Left lung (tissue), 10 donors: Measurements from ENCODE around the gene EDDM13. TPM values are rescaled to one million over a fixed set of nuclear protein-coding genes. Genes with fewer than 3 reads are reported as not detected.

Experiments
- ATAC-seq: fragments of 200-7000 bp; cut with Tn5 transposase; one replicate; pipeline ENCODE4 v1.9.1; 2020; ENCODE audit warnings: moderate library complexity
- DNase-seq, 4 donors: peaks; one replicate each; pipeline ENCODE4 v3.0.0-alpha.2; 2013 to 2020
- H3K27ac ChIP-seq, 2 donors: fragments of 200-600 bp; sonication (generic) in 1 of 2; one replicate each; pipeline versions ENCODE4 v1.5.0 to v1.8.0; 2020 to 2021
- H3K27me3 ChIP-seq, 2 donors: fragments of 200-600 bp; sonication (generic) in 1 of 2; one replicate each; pipeline versions ENCODE4 v1.5.0 to v1.8.0; 2020 to 2021
- H3K36me3 ChIP-seq, 2 donors: fragments of 200-600 bp; sonication (generic) in 1 of 2; one replicate each; pipeline versions ENCODE4 v1.5.0 to v1.8.0; 2020 to 2021
- H3K4me1 ChIP-seq, 2 donors: fragments of 200-600 bp; one replicate each; pipeline ENCODE4 v1.8.0; 2021
- H3K4me3 ChIP-seq, 2 donors: fragments of 200-600 bp; sonication (generic) in 1 of 2; one replicate each; pipeline versions ENCODE4 v1.5.0 to v1.8.0; 2020 to 2021; ENCODE audit warnings: mild to moderate bottlenecking in 1 of 2
- H3K9me3 ChIP-seq, 2 donors: fragments of 200-600 bp; sonication (generic) in 1 of 2; one replicate each; pipeline versions ENCODE4 v1.5.0 to v1.8.0; 2020 to 2021
- CTCF ChIP-seq, 2 donors: fragments of 200-600 bp; sonication (generic) in 1 of 2; IDR thresholded peaks; one replicate each; pipeline versions ENCODE4 v1.5.0 to v1.8.0; 2021; ENCODE audit warnings: antibody characterized with exemption in 2 of 2
- intact Hi-C, 2 donors: fragments of 100-400 bp; cut with DNase I; formaldehyde crosslinking; loops; one replicate each; pipeline versions ENCODE4 v1.11.2 to v1.14.2; 2022
- polyA plus RNA-seq, 6 donors: library from polyadenylated mRNA; unstranded; fragments of 120-200 nt; gene quantifications; one replicate each; pipeline ENCODE4 v1.2.1, GENCODE V29; 2013; ENCODE audit not compliant: insufficient read length in 6 of 6
- total RNA-seq, 2 donors: library from RNA; stranded (reverse); fragmentation: NEBNext Ultra II Directional; extraction: Animal tissue kit (Norgen Biotek cat#: 25700); gene quantifications; one replicate each; pipeline ENCODE4 v1.2.1, GENCODE V29; 2021
- donor health status: DM: no; HTN: yes; CAD: no.
- donor health status: DM: no; HTN: no; CAD: no.

Gene EDDM13
- total and polyA plus RNA-seq, 8 donors: 4.1 to 10.1 (median 6.2) TPM; not detected in 2

- Histone ChIP-seq H3K36me3 (no peaks in the 10 kb centered on the region), H3K27ac (peak overlapping the region in 1 of 2 donors; percentile 48), H3K27me3 (no peaks in the 10 kb centered on the region), H3K4me3 (no peak overlapping the region), H3K4me1 (peaks cover 0 to 50% of the 10 kb centered on the region in 2 donors), H3K9me3 (no peaks in the 10 kb centered on the region)
- no peak for TF ChIP-seq CTCF (IDR thresholded peaks at IDR 0.05)
- no peak for ATAC-seq
- intact Hi-C loops: no loop called here
- no peak for DNase-seq
Observed at GRCh38 chr19:56319991-56320390, 47.4 kb downstream of the EDDM13 start.

GRCh38 chr19:56321254-56321988 is 48.9 kb downstream of the EDDM13 start:
- no peaks in the 10 kb centered on the region for H3K36me3 ChIP-seq
- TF ChIP-seq CTCF (IDR thresholded peaks at IDR 0.05): no peak
- H3K4me1 ChIP-seq: peaks cover 0 to 41% of the 10 kb centered on the region in 2 donors
- H3K9me3 ChIP-seq: no peaks in the 10 kb centered on the region
- no peak for ATAC-seq
- H3K27me3 ChIP-seq: no peaks in the 10 kb centered on the region
- intact Hi-C loops: no loop called here
- DNase-seq: no peak
- H3K4me3 ChIP-seq: no peak overlapping the region
- H3K27ac ChIP-seq: peak overlapping the region in 1 of 2 donors; percentile 67

- ATAC-seq (peak; percentile 33), DNase-seq (no peak)
- intact Hi-C loops: no loop called here
- peaks cover 0 to 41% of the 10 kb centered on the region in 2 donors for H3K4me1 ChIP-seq
- H3K27ac ChIP-seq: peak overlapping the region in 1 of 2 donors; percentile 67
- H3K9me3 ChIP-seq: no peaks in the 10 kb centered on the region
- no peaks in the 10 kb centered on the region for H3K36me3 ChIP-seq
- no peak for TF ChIP-seq CTCF (IDR thresholded peaks at IDR 0.05)
- H3K27me3 ChIP-seq: no peaks in the 10 kb centered on the region
- H3K4me3 ChIP-seq: no peak overlapping the region
Observed at GRCh38 chr19:56321989-56322440, 49.5 kb downstream of the EDDM13 start.

- no peaks in the 10 kb centered on the region for H3K27me3 ChIP-seq
- DNase-seq: no peak
- no peak overlapping the region for H3K4me3 ChIP-seq
- peaks cover 0 to 28% of the 10 kb centered on the region in 2 donors for H3K4me1 ChIP-seq
- H3K9me3 ChIP-seq: no peaks in the 10 kb centered on the region
- ATAC-seq: peak; percentile 18
- H3K27ac ChIP-seq: no peak overlapping the region
- no peak for TF ChIP-seq CTCF (IDR thresholded peaks at IDR 0.05)
- intact Hi-C loops: no loop called here
- no peaks in the 10 kb centered on the region for H3K36me3 ChIP-seq
Observed at GRCh38 chr19:56324436-56324835, 51.9 kb downstream of the EDDM13 start.

- ATAC-seq (no peak), DNase-seq (no peak)
- Histone ChIP-seq H3K27me3 (no peaks in the 10 kb centered on the region), H3K36me3 (no peaks in the 10 kb centered on the region), H3K4me1 (no peaks in the 10 kb centered on the region), H3K9me3 (peaks cover 0 to 4% of the 10 kb centered on the region in 2 donors), H3K4me3 (no peak overlapping the region), H3K27ac (no peak overlapping the region)
- intact Hi-C loops: loop anchor here in 1 of 2 donors (5.0 kb wide), 1 partner anchor 75 kb away; no protein-coding TSS in a partner anchor
- TF ChIP-seq CTCF (IDR thresholded peaks at IDR 0.05): no peak
Observed at GRCh38 chr19:56332695-56333094, 60.1 kb downstream of the EDDM13 start.
